Heart left ventricle (tissue), 16 donors: Measurements from ENCODE around the gene CDHR3. TPM values are rescaled to one million over a fixed set of nuclear protein-coding genes. Genes with fewer than 3 reads are reported as not detected.
A peak's percentile ranks its signal among the peaks of the same experiment; 100 is the strongest.

Experiments used
- ATAC-seq, 4 donors: fragments of 200-7000 bp; cut with Tn5 transposase; one replicate each; pipeline ENCODE4 v1.9.1; 2020 to 2022; ENCODE audit warnings: moderate library complexity in 4 of 4, mild to moderate bottlenecking in 3 of 4, moderate number of reproducible peaks in 1 of 4
- DNase-seq, 5 donors: peaks; one replicate each; pipeline ENCODE4 v3.0.0-alpha.2; 2020
- H3K27ac ChIP-seq, 12 donors: fragments of 200-600 bp; sonication (generic) in 4 of 12; one replicate each; pipeline versions ENCODE4 v1.5.0 to v1.8.0; 2016 to 2022; ENCODE audit warnings: mild to moderate bottlenecking in 2 of 12
- H3K27me3 ChIP-seq, 9 donors: fragments of 200-600 bp; sonication (generic) in 2 of 9; one replicate each; pipeline versions ENCODE4 v1.5.1 to v1.8.0; 2016 to 2022; ENCODE audit warnings: mild to moderate bottlenecking in 3 of 9
- H3K36me3 ChIP-seq, 9 donors: fragments of 200-600 bp; sonication (generic) in 2 of 9; one replicate each; pipeline versions ENCODE4 v1.5.0 to v1.8.0; 2018 to 2022; ENCODE audit warnings: mild to moderate bottlenecking in 2 of 9
- H3K4me1 ChIP-seq, 12 donors: fragments of 200-600 bp; sonication (generic) in 4 of 12; one replicate each; pipeline versions ENCODE4 v1.5.0 to v1.8.0; 2016 to 2022; ENCODE audit warnings: mild to moderate bottlenecking in 3 of 12
- H3K4me3 ChIP-seq, 12 donors: fragments of 200-600 bp; sonication (generic) in 4 of 12; one replicate each; pipeline versions ENCODE4 v1.5.0 to v1.8.0; 2017 to 2022; ENCODE audit warnings: mild to moderate bottlenecking in 9 of 12, moderate library complexity in 4 of 12
- H3K9me3 ChIP-seq, 12 donors: fragments of 200-600 bp; sonication (generic) in 4 of 12; one replicate each; pipeline versions ENCODE4 v1.5.0 to v1.8.0; 2016 to 2022; ENCODE audit warnings: mild to moderate bottlenecking in 1 of 12
- CTCF ChIP-seq, 12 donors: fragments of 200-600 bp; sonication (generic) in 4 of 12; IDR thresholded peaks; one replicate each; pipeline versions ENCODE4 v1.5.0 to v1.8.0; 2018 to 2022; ENCODE audit warnings: antibody characterized with exemption in 12 of 12, mild to moderate bottlenecking in 5 of 12
- POLR2A ChIP-seq, 2 donors: fragments of 450-650 bp; IDR thresholded peaks; one replicate each; pipeline ENCODE4 v1.6.1; 2017; ENCODE audit warnings: antibody characterized with exemption in 2 of 2, mild to moderate bottlenecking in 2 of 2, moderate library complexity in 2 of 2
- WGBS, 4 donors: extraction: QIAGEN DNeasy Blood & Tissue Kit in 2 of 4; methylation state at CpG; one replicate each; pipeline versions ENCODE4 v1.1.5 to v1.1.7; 2013 to 2018; 5-methylcytosine and 5-hydroxymethylcytosine counted together
- intact Hi-C, 10 donors: fragments of 100-400 bp; cut with DNase I; formaldehyde crosslinking; loops; one replicate each; pipeline versions ENCODE4 v1.11.1 to v1.14.2; 2022
- polyA plus RNA-seq, 2 donors: library from polyadenylated mRNA; stranded (reverse); fragments of 200-250 nt; gene quantifications; one replicate each; pipeline ENCODE4 v1.2.3, GENCODE V29; 2013
- total RNA-seq, 9 donors: library from RNA; depleted of rRNA in 2 of 9; stranded (reverse); fragments of >200 nt in 2 of 9; fragmentation: NEBNext Ultra II Directional in 3 of 9; extraction: Animal tissue kit (Norgen Biotek cat#: 25700) in 3 of 9; gene quantifications; one replicate each; pipeline versions ENCODE4 v1.1.0 to v1.2.4, GENCODE V29; 2016 to 2023
- donor health status: ischemic (EF 13 %, LVEDD 7.1; RV severe dilation, severe dysfunction).
- donor health status: healthy with polysubstance abuse.
- donor health status: DM: no; HTN: yes; CAD: no.
- donor health status: DM: no; HTN: no; CAD: no.
- donor health status: ischemic (EF 25% LVEDD 6.9; RV normal size, moderate dysfunction).
- donor health status: ischemic (EF 25% LVEDD 5.7; RV mildly dilated, moderate dysfunction).
- donor health status: healthy.
- donor health status: DM: yes; HTN: yes; CAD: no.
- donor health status: ischemic (EF 35%, LVEDD 5.7; RV mildly dilated, moderate dysfunction).
- donor health status: nonischemic (EF 11% LVEDD 7.7; RV severe dilation, severe dysfunction).
- donor health status: DM: yes; HTN: yes; CAD: no.
- donor health status: PGD.
- donor health status: ischemic (EF 29% LVEDD 5.4; RV normal size, mild dysfunction).
- donor health status: nonischemic (EF 23%, LVEDD 6.1; RV moderate dilation, normal function).

The CDHR3 gene
- total and polyA plus RNA-seq, 11 donors = 0.60 to 6.1 (median 1.4) TPM

DNA sequence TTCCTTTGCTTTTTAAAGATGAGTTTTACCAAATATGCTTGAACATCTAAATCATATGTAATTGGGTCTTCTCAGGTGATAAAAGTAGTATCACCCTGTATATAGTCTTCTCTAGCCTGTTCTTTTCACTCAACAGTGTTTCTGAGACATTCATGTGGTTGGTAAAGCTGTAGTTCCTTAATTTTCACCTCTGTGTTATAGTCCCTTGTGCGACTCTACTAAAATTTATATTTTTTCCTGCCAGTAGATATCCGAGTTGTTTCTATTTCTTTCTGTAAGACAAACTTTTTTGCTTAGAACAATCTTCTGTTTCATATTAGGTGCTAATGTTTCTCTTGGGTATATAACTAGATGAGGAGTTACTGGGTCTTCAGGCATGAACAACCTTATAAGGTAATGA is 113.5 kb downstream of the CDHR3 start:
- DNase-seq (no peak), ATAC-seq (no peak)
- 86 to 92% (median 91%) methylated on average over 2 of the region's 2 CpGs for WGBS, 4 donors
- H3K36me3 ChIP-seq = no peaks in the 10 kb centered on the region
- no peak overlapping the region for H3K4me3 ChIP-seq
- H3K4me1 ChIP-seq = peaks cover 0 to 53% (median 30%) of the 10 kb centered on the region in 12 donors
- H3K27me3 ChIP-seq = no peaks in the 10 kb centered on the region
- TF ChIP-seq CTCF (IDR thresholded peaks at IDR 0.05) = no peak
- TF ChIP-seq POLR2A (IDR thresholded peaks at IDR 0.05) = no peak
- intact Hi-C loops = no loop called here
- no peaks in the 10 kb centered on the region for H3K9me3 ChIP-seq
- H3K27ac ChIP-seq = no peak overlapping the region

GRCh38 chr7:106080300-106080987 is 117.4 kb downstream of the CDHR3 start:
- no peaks in the 10 kb centered on the region for H3K27me3 ChIP-seq
- H3K4me3 ChIP-seq = no peak overlapping the region
- H3K4me1 ChIP-seq = peaks cover 0 to 25% (median 7%) of the 10 kb centered on the region in 12 donors
- ATAC-seq (peak; percentile 58 to 87 (median 80)), DNase-seq (peak in 1 of 5 donors; percentile 43)
- intact Hi-C loops = no loop called here
- 75 to 84% (median 79%) methylated on average over 6 of the region's 6 CpGs for WGBS, 4 donors
- H3K27ac ChIP-seq = peak overlapping the region in 3 of 12 donors; percentile 9 to 30 (median 14)
- H3K36me3 ChIP-seq = no peaks in the 10 kb centered on the region
- H3K9me3 ChIP-seq = no peaks in the 10 kb centered on the region
- TF ChIP-seq POLR2A (IDR thresholded peaks at IDR 0.05) = no peak

- no peaks in the 10 kb centered on the region for H3K9me3 ChIP-seq
- H3K36me3 ChIP-seq = no peaks in the 10 kb centered on the region
- TF ChIP-seq CTCF (IDR thresholded peaks at IDR 0.05) (no peak), POLR2A (IDR thresholded peaks at IDR 0.05) (no peak)
- no peak overlapping the region for H3K4me3 ChIP-seq
- no peak overlapping the region for H3K27ac ChIP-seq
- intact Hi-C loops = no loop called here
- H3K27me3 ChIP-seq = no peaks in the 10 kb centered on the region
- DNase-seq = no peak
- H3K4me1 ChIP-seq = peaks cover 0 to 23% (median 7%) of the 10 kb centered on the region in 12 donors
- ATAC-seq = no peak
- WGBS, 4 donors = 93 to 94% (median 93%) methylated on average over 18 of the region's 18 CpGs
Observed at GRCh38 chr7:106082087-106082854, 119.2 kb downstream of the CDHR3 start.

Other genes with a start within 250 kb of the CDHR3 start
- gene ATXN7L1, start 86.7 kb upstream of the CDHR3 start, total RNA-seq = 10 to 100 TPM in 1 of 9 donors, 1 to 10 TPM in 8; 2.3 to 10.6 (median 5.6) TPM
- 1 to 10 TPM; 2.0 to 2.6 TPM for gene ATXN7L1, start 86.7 kb upstream of the CDHR3 start, polyA plus RNA-seq
- gene SYPL1, start 149.0 kb downstream of the CDHR3 start, total RNA-seq = 10 to 100 TPM; 71.7 to 99.8 (median 78.5) TPM
- 10 to 100 TPM; 70.6 to 93.4 TPM for gene SYPL1, start 149.0 kb downstream of the CDHR3 start, polyA plus RNA-seq